Measurements from ENCODE around the gene SCAP. TPM values are rescaled to one million over a fixed set of nuclear protein-coding genes. Genes with fewer than 3 reads are reported as not detected.

SCAP gene
- total RNA-seq, 1 donor, result 81.4 TPM

DNA sequence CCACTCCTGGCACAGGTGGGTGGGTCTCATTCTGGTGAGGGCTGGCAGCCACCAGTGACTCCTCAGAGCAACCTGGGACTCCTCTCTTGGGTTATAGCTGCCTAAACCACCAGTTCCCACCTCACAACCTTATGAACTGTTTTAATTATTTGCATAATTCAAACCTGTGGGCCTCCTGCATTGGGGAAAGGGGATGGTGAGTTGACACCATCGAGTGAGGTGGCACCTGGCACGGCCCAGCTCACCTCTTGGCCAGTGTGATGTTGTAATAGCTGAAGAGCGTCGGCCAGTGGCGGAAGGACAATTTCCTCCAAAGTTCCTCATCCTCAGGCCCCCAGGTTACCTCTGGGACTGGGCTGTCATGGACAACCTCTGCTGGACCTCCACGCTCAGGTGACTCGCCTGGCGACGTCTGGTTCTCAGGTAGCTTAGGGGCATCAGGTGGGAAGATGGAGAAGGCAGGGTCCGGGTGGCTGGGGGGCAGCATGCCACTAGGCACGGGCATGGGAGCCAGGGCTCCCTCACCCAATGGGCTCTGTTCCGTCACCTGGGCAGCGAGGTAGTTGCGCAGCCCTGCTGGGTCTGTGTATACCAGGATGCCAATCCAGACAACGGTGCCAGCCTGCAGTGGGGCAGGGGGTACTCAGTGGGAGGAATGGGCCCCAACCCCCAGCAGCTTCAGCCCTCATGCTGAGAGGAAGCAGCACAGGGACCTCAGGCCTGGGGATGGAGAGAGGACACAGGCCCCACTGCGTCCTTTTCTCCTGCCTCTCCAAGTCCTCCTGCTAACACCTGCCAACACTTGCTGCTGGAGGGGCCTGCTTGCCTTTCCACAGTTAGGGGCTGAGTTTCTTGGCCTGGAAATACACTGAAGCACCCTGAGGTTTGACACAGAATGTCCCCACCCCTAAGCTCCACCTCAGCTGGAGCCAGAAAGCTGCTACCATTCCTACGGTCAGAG, 56.4 kb downstream of the SCAP start:
- peak; percentile 45 for DNase-seq (ENCODE audit: insufficient read length, low spot score, missing footprints)
- peaks cover 19% of the 10 kb centered on the region for H3K36me3 ChIP-seq (ENCODE audit: insufficient read depth, low read length)
- no peak for TF ChIP-seq CTCF (IDR thresholded peaks at IDR 0.05; ENCODE audit: extremely low read depth, low read depth, low read length)
- no peaks in the 10 kb centered on the region for H4K20me1 ChIP-seq (ENCODE audit: insufficient read depth, low read length)
- no peaks in the 10 kb centered on the region for H3K9me3 ChIP-seq (ENCODE audit: low read depth, low read length)
- peaks cover 4% of the 10 kb centered on the region for H3K4me1 ChIP-seq (ENCODE audit: insufficient read depth, low read length)
- H3K27me3 ChIP-seq (ENCODE audit: insufficient read depth, low read length), result no peaks in the 10 kb centered on the region
- no peak overlapping the region for H3K27ac ChIP-seq (ENCODE audit: low read depth, low read length)
- H2AFZ ChIP-seq (ENCODE audit: low read length), result no peak overlapping the region
- H3K4me2 ChIP-seq (ENCODE audit: insufficient read depth, low read length), result no peak overlapping the region
- H3K4me3 ChIP-seq (ENCODE audit: insufficient read depth, low read length), result no peak overlapping the region
- no peaks in the 10 kb centered on the region for H3K79me2 ChIP-seq (ENCODE audit: insufficient read depth, low read length)

DNA sequence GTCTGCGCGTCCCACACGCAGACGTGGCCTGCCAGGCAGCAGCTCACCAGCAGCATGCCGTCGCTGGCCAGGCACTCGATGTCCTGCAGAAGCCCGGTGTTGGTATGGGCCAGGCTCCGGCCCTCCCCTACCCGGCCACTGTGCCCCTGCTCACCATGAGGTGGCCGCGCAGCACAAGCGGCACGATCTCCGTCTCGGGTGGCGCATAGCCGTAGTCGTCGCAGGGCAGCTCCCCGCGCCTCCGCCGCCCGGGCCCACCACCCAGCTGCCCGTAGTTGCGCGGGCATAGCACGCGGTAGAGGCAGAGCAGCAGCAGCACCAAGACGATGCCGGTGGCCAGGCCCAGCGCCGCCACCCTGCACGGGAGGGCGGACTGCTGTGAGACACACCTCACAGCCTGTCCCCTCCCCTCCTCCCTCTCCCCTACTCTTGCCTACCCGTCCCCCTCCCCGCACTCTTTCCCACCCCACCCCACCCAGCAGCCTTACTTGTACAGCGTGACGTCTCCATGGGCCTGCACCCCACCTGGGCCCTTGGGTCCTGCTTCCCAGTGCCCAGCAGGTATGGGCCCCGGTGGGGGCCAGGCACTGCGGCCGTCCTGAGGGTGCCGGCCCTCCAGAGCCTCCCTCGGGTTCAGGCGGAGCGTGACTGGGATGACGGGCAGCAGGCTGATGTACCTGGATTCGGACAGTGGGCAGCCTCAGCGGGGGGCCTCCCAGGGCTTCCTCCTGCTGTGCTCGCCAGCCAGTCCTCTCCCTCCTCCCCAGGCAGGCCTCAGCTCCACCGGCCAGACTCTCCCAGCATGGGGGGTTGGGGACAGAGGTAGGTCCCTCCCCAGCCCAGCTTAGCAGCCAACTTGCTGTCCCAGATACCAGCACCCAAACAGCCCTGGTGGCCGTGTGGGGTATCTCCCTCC, 57.3 kb downstream of the SCAP start:
- Histone ChIP-seq H3K4me1 (ENCODE audit: insufficient read depth, low read length) (peaks cover 4% of the 10 kb centered on the region), H3K36me3 (ENCODE audit: insufficient read depth, low read length) (peaks cover 29% of the 10 kb centered on the region), H3K4me3 (ENCODE audit: insufficient read depth, low read length) (no peak overlapping the region), H2AFZ (ENCODE audit: low read length) (no peak overlapping the region), H3K27ac (ENCODE audit: low read depth, low read length) (no peak overlapping the region), H4K20me1 (ENCODE audit: insufficient read depth, low read length) (no peaks in the 10 kb centered on the region), H3K27me3 (ENCODE audit: insufficient read depth, low read length) (no peaks in the 10 kb centered on the region), H3K79me2 (ENCODE audit: insufficient read depth, low read length) (no peaks in the 10 kb centered on the region), H3K4me2 (ENCODE audit: insufficient read depth, low read length) (no peak overlapping the region), H3K9me3 (ENCODE audit: low read depth, low read length) (no peaks in the 10 kb centered on the region)
- DNase-seq (ENCODE audit: insufficient read length, low spot score, missing footprints), result peak; percentile 86
- peak; percentile 17 for TF ChIP-seq CTCF (IDR thresholded peaks at IDR 0.05; ENCODE audit: extremely low read depth, low read depth, low read length)

DNA sequence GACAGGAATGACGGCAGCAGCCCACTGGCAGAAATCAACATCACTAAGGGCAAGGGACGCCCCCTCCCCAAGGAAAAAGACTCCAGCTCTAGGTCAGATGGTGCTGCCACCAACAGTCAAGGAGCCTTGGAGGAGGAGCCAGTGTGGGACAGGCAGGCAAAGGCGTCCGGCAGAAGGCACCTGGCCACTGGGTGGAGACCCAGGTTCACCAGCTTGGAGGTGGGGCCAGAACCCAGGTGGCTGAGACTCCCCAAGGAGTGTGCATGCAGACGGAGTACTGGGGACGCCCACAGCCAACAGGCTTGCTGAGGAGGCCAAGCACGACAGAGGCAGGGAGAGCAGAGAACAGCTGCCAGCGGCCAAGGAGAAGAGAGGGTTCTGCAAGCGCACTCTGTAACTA, 59.7 kb downstream of the SCAP start:
- no peaks in the 10 kb centered on the region for H3K27me3 ChIP-seq (ENCODE audit: insufficient read depth, low read length)
- H4K20me1 ChIP-seq (ENCODE audit: insufficient read depth, low read length), result peaks cover 7% of the 10 kb centered on the region
- no peak overlapping the region for H2AFZ ChIP-seq (ENCODE audit: low read length)
- H3K27ac ChIP-seq (ENCODE audit: low read depth, low read length), result no peak overlapping the region
- no peaks in the 10 kb centered on the region for H3K4me1 ChIP-seq (ENCODE audit: insufficient read depth, low read length)
- DNase-seq (ENCODE audit: insufficient read length, low spot score, missing footprints), result peak; percentile 83
- no peak for TF ChIP-seq CTCF (IDR thresholded peaks at IDR 0.05; ENCODE audit: extremely low read depth, low read depth, low read length)
- peaks cover 46% of the 10 kb centered on the region for H3K36me3 ChIP-seq (ENCODE audit: insufficient read depth, low read length)
- no peaks in the 10 kb centered on the region for H3K9me3 ChIP-seq (ENCODE audit: low read depth, low read length)
- H3K4me3 ChIP-seq (ENCODE audit: insufficient read depth, low read length), result no peak overlapping the region
- no peaks in the 10 kb centered on the region for H3K79me2 ChIP-seq (ENCODE audit: insufficient read depth, low read length)
- H3K4me2 ChIP-seq (ENCODE audit: insufficient read depth, low read length), result no peak overlapping the region
